H1 (cell line): ENCODE data around the gene DVL3. TPM values are rescaled to one million over a fixed set of nuclear protein-coding genes. Genes with fewer than 3 reads are reported as not detected.

ENCODE experiments used
- CTCF ChIA-PET: fragments of 300-600 bp; sonication (Branson Sonifier 250); formaldehyde crosslinking; loops from one replicate; lab custom pipeline; 2021; ENCODE audit not compliant: partially characterized antibody; lab: Charles Lee
- POLR2A ChIA-PET: fragments of 300-600 bp; sonication (Branson Sonifier 250); formaldehyde crosslinking; loops from one replicate; lab custom pipeline; 2021; ENCODE audit warnings: inconsistent platforms; ENCODE audit not compliant: partially characterized antibody; lab: Charles Lee
- DNase-seq, 2 experiments: peaks; one replicate each; pipeline versions ENCODE4 v3.0.0 to v3.0.0-alpha.2; 2010 to 2022; ENCODE audit warnings: low spot score in 2 of 2, low read depth in 1 of 2, mixed read lengths in 1 of 2
- FAIRE-seq: peaks from 2 replicates; lab custom pipeline; 2011; peaks lifted over from hg19 to GRCh38; lab: Jason Lieb, UNC
- H2AFZ ChIP-seq: 2 replicates; pipeline ENCODE4 v1.8.1; 2012; ENCODE audit warnings: low read length, inconsistent platforms
- H2AK5ac ChIP-seq: 2 replicates; pipeline ENCODE4 v1.6.1; 2013; ENCODE audit warnings: low read depth, low read length
- H2BK120ac ChIP-seq: replicated peaks from 2 replicates; pipeline ENCODE3; 2013; ENCODE audit warnings: low read depth, low read length, inconsistent platforms
- H2BK12ac ChIP-seq: 2 replicates; pipeline ENCODE4 v1.6.1; 2013; ENCODE audit warnings: low read depth, low read length
- H2BK15ac ChIP-seq: 2 replicates; pipeline ENCODE4 v1.6.1; 2013; ENCODE audit warnings: low read length
- H2BK20ac ChIP-seq: 2 replicates; pipeline ENCODE4 v1.6.1; 2013; ENCODE audit warnings: low read length
- H2BK5ac ChIP-seq: 2 replicates; pipeline ENCODE4 v1.6.1; 2013; ENCODE audit warnings: low read depth, low read length
- H3K14ac ChIP-seq: 2 replicates; pipeline ENCODE4 v1.6.1; 2013; ENCODE audit warnings: inconsistent platforms; ENCODE audit not compliant: insufficient read length
- H3K18ac ChIP-seq: 2 replicates; pipeline ENCODE4 v1.6.1; 2013; ENCODE audit warnings: low read length; ENCODE audit errors: extremely low read depth
- H3K23ac ChIP-seq: 2 replicates; pipeline ENCODE4 v1.6.1; 2013; ENCODE audit warnings: inconsistent platforms; ENCODE audit not compliant: insufficient read length
- H3K23me2 ChIP-seq: 2 replicates; pipeline ENCODE4 v1.6.1; 2013; ENCODE audit warnings: low read depth, low read length
- H3K27ac ChIP-seq: 2 replicates; pipeline ENCODE4 v1.6.1; 2011; ENCODE audit warnings: low read depth, low read length, inconsistent platforms
- H3K27me3 ChIP-seq, 4 experiments: replicated peaks in 1 of 4; 1 replicate in 1 of 4; 2 replicates in 3 of 4; pipeline versions ENCODE4 v1.6.1 to v1.8.1; 2011 to 2013; ENCODE audit warnings: low read length in 3 of 4, mild to moderate bottlenecking in 3 of 4, inconsistent platforms in 2 of 4, mixed read lengths in 2 of 4, moderate library complexity in 1 of 4; ENCODE audit not compliant: control insufficient read depth in 3 of 4, insufficient read depth in 3 of 4; ENCODE audit errors: extremely low read depth in 1 of 4
- H3K36me3 ChIP-seq, 4 experiments: 2 replicates each; pipeline versions ENCODE4 v1.6.1 to v1.8.1; 2011 to 2013; ENCODE audit warnings: mild to moderate bottlenecking in 4 of 4, low read length in 3 of 4, moderate library complexity in 2 of 4, control low read depth in 1 of 4, inconsistent platforms in 1 of 4; ENCODE audit not compliant: insufficient read depth in 4 of 4, control insufficient read depth in 2 of 4
- H3K4ac ChIP-seq: replicated peaks from 2 replicates; pipeline ENCODE3; 2013; ENCODE audit warnings: low read length, low read depth, mixed read lengths, inconsistent platforms; ENCODE audit not compliant: insufficient read length
- H3K4me1 ChIP-seq, 4 experiments: replicated peaks in 1 of 4; 1 replicate in 1 of 4; 2 replicates in 3 of 4; pipeline versions ENCODE4 v1.6.1 to v1.8.1; 2011 to 2013; ENCODE audit warnings: low read length in 3 of 4, inconsistent platforms in 2 of 4, mixed read lengths in 1 of 4; ENCODE audit not compliant: insufficient read depth in 4 of 4, control insufficient read depth in 3 of 4
- H3K4me2 ChIP-seq, 2 experiments: 2 replicates each; pipeline versions ENCODE4 v1.6.1 to v1.8.1; 2011 to 2013; ENCODE audit warnings: low read depth in 2 of 2, low read length in 2 of 2, control low read depth in 1 of 2, inconsistent platforms in 1 of 2, mild to moderate bottlenecking in 1 of 2; ENCODE audit not compliant: insufficient read depth in 1 of 2
- H3K4me3 ChIP-seq, 4 experiments: fragments of 200-600, 300-600 bp in 1 of 4; sonication (generic), shearing (Covaris generic), sonication (Bioruptor Twin) in 1 of 4; 2 replicates each; pipeline versions ENCODE4 v1.5.1 to v1.8.1; 2011 to 2016; ENCODE audit warnings: low read length in 4 of 4, low read depth in 3 of 4, control low read depth in 2 of 4, inconsistent platforms in 2 of 4, mild to moderate bottlenecking in 2 of 4, mixed read lengths in 1 of 4, moderate library complexity in 1 of 4; ENCODE audit not compliant: insufficient read depth in 2 of 4; ENCODE audit errors: extremely low read depth in 1 of 4
- H3K56ac ChIP-seq: replicated peaks from 2 replicates; pipeline ENCODE3; 2013; ENCODE audit warnings: low read depth, mild to moderate bottlenecking, mixed read lengths, low read length, inconsistent platforms; ENCODE audit not compliant: insufficient read length
- H3K79me1 ChIP-seq: 2 replicates; pipeline ENCODE4 v1.6.1; 2013; ENCODE audit warnings: low read depth, low read length, control low read depth
- H3K79me2 ChIP-seq, 2 experiments: 2 replicates each; pipeline versions ENCODE4 v1.6.1 to v1.8.1; 2012 to 2013; ENCODE audit warnings: low read length in 2 of 2, mild to moderate bottlenecking in 2 of 2, inconsistent platforms in 1 of 2; ENCODE audit not compliant: insufficient read depth in 2 of 2, control insufficient read depth in 1 of 2
- H3K9ac ChIP-seq, 4 experiments: replicated peaks in 1 of 4; 1 replicate in 1 of 4; 2 replicates in 3 of 4; pipeline versions ENCODE4 v1.6.1 to v1.8.1; 2011 to 2013; ENCODE audit warnings: low read depth in 3 of 4, low read length in 3 of 4, control low read depth in 2 of 4, mild to moderate bottlenecking in 2 of 4, moderate library complexity in 2 of 4, inconsistent platforms in 1 of 4; ENCODE audit errors: extremely low read depth in 1 of 4
- H3K9me3 ChIP-seq, 2 experiments: 2 replicates each; pipeline versions ENCODE4 v1.6.1 to v1.8.1; 2012 to 2013; ENCODE audit warnings: mild to moderate bottlenecking in 2 of 2, moderate library complexity in 2 of 2, control low read depth in 1 of 2, inconsistent platforms in 1 of 2, low read depth in 1 of 2, low read length in 1 of 2, mixed read lengths in 1 of 2; ENCODE audit not compliant: insufficient read depth in 2 of 2
- H4K20me1 ChIP-seq, 2 experiments: replicated peaks in 1 of 2; 2 replicates each; pipeline versions ENCODE3 to v1.8.1; 2011 to 2013; ENCODE audit warnings: inconsistent platforms in 2 of 2, low read length in 2 of 2, mild to moderate bottlenecking in 1 of 2; ENCODE audit not compliant: insufficient read depth in 2 of 2, control insufficient read depth in 1 of 2
- H4K5ac ChIP-seq: 2 replicates; pipeline ENCODE4 v1.6.1; 2013; ENCODE audit warnings: low read length, low read depth, mixed read lengths, inconsistent platforms; ENCODE audit not compliant: insufficient read length
- H4K8ac ChIP-seq: 2 replicates; pipeline ENCODE4 v1.8.0; 2013; ENCODE audit warnings: mild to moderate bottlenecking, moderate library complexity, low read length, inconsistent platforms; ENCODE audit not compliant: insufficient read depth; ENCODE audit errors: extremely low read depth
- H4K91ac ChIP-seq: replicated peaks from 2 replicates; pipeline ENCODE3; 2013; ENCODE audit warnings: low read length, mixed read lengths, inconsistent platforms; ENCODE audit not compliant: insufficient read length
- CTCF ChIP-seq, 3 experiments: IDR thresholded peaks; 1 replicate in 2 of 3; 2 replicates in 1 of 3; pipeline versions ENCODE4 v1.5.1 to v1.6.1; 2011; ENCODE audit warnings: low read length in 3 of 3, mild to moderate bottlenecking in 3 of 3, inconsistent platforms in 2 of 3, low read depth in 1 of 3, moderate library complexity in 1 of 3; ENCODE audit not compliant: insufficient read depth in 1 of 3; ENCODE audit errors: control extremely low read depth in 1 of 3
- FOSL1 ChIP-seq: IDR thresholded peaks from 2 replicates; pipeline ENCODE4 v1.6.1; 2011; ENCODE audit warnings: mild to moderate bottlenecking, low read depth, low read length, moderate library complexity; ENCODE audit not compliant: insufficient read depth
- NANOG ChIP-seq: IDR thresholded peaks from 2 replicates; pipeline ENCODE4 v1.6.1; 2011; ENCODE audit warnings: low read length, low read depth, mild to moderate bottlenecking, inconsistent platforms; ENCODE audit not compliant: insufficient read depth, poor library complexity, severe bottlenecking
- SIX5 ChIP-seq: IDR thresholded peaks from 2 replicates; pipeline ENCODE4 v1.6.1; 2011; ENCODE audit warnings: mild to moderate bottlenecking, low read depth, low read length
- SP4 ChIP-seq: IDR thresholded peaks from 2 replicates; pipeline ENCODE4 v1.6.1; 2012; ENCODE audit warnings: low read length, inconsistent platforms
- SUZ12 ChIP-seq: fragments of 200-600 bp; sonication (generic); IDR thresholded peaks from 2 replicates; pipeline ENCODE4 v1.6.1; 2012; ENCODE audit warnings: mild to moderate bottlenecking, inconsistent platforms, low read length, moderate library complexity, mixed read lengths
- TAF1 ChIP-seq: IDR thresholded peaks from 2 replicates; pipeline ENCODE4 v1.6.1; 2011; ENCODE audit warnings: mild to moderate bottlenecking, low read depth, low read length
- YY1 ChIP-seq: IDR thresholded peaks from 2 replicates; pipeline ENCODE4 v1.6.1; 2011; ENCODE audit warnings: low read depth, mild to moderate bottlenecking, low read length
- WGBS, 2 experiments: shearing (Covaris generic) in 1 of 2; methylation state at CpG; one replicate each; pipeline versions ENCODE4 v1.1.6 to v1.1.7; 2013 to 2015; ENCODE audit warnings: low lambda C conversion rate in 2 of 2, mixed read lengths in 2 of 2, inconsistent platforms in 1 of 2, low coverage in 1 of 2, missing lambda C conversion rate in 1 of 2; ENCODE audit not compliant: insufficient replicate concordance in 2 of 2, insufficient coverage in 1 of 2, insufficient read length in 1 of 2; ENCODE audit errors: extremely low coverage in 1 of 2, missing lambda C conversion rate in 1 of 2; 5-methylcytosine and 5-hydroxymethylcytosine counted together
- polyA plus RNA-seq, 7 experiments: library from polyadenylated mRNA; depleted of rRNA in 3 of 7; stranded (reverse) in 5 of 7; unstranded in 2 of 7; fragments of >200 nt in 5 of 7; fragments of 200-250 nt in 2 of 7; gene quantifications; 1 replicate in 5 of 7; 2 replicates in 1 of 7; 4 replicates in 1 of 7; pipeline versions ENCODE4 v1.2.1 to v1.2.3, GENCODE V29; 2011 to 2013; ENCODE audit warnings: missing spikeins in 2 of 7, mixed read lengths in 2 of 7
- total RNA-seq: library from RNA; stranded (reverse); fragmentation: NEBNext Ultra II Directional; extraction: Animal tissue kit (Norgen Biotek cat#: 25700); gene quantifications from 2 replicates; pipeline ENCODE4 v1.2.1, GENCODE V29; 2021

Gene DVL3
- total and polyA plus RNA-seq, 2 of the 8 experiments (the other 6 are each of a cell fraction or from before 2014, with no cell fraction given), result 38.5 to 66.6 TPM

GRCh38 chr3:184135149-184135910 lies 19.8 kb upstream of the DVL3 start, which contains the start of gene EIF2B5:
Gene EIF2B5, plus strand, starts transcription at chr3:184135358. Its CDS starts 28 bp downstream, at chr3:184135386.
- WGBS, 2 experiments, result 1% methylated on average over 41 of the region's 56 CpGs; no CpG with 5 or more reads in 1 of the 2 experiments
- Histone ChIP-seq H3K18ac (peak within 1 kb of the TSS; percentile 79), H3K9ac (peak within 1 kb of the TSS; percentile 75 to 92 (median 81)), H3K79me2 (peaks cover 0 to 35% of the 10 kb centered on the region in 2 experiments; a peak in 3 of 4 replicates), H2BK12ac (peak within 1 kb of the TSS; percentile 53; the same call in 1 of the 2 replicates), H2AFZ (peak within 1 kb of the TSS; percentile 81), H2BK20ac (no peak within 1 kb of the TSS), H2BK15ac (peak within 1 kb of the TSS; percentile 37; the same call in 1 of the 2 replicates), H3K23ac (no peak within 1 kb of the TSS), H3K4me1 (peaks cover 2 to 9% (median 3%) of the 10 kb centered on the region in 4 experiments; a peak in 4 of 7 replicates), H4K5ac (peak within 1 kb of the TSS; percentile 69), H3K36me3 (peaks cover 0 to 5% (median 1%) of the 10 kb centered on the region in 4 experiments; a peak in 3 of 8 replicates), H2BK5ac (peak within 1 kb of the TSS; percentile 82), H3K4ac (no peak within 1 kb of the TSS), H3K9me3 (no peaks in the 10 kb centered on the region), H3K23me2 (peaks cover 18% of the 10 kb centered on the region), H3K4me2 (peak within 1 kb of the TSS; percentile 89 to 99), H2BK120ac (no peak within 1 kb of the TSS), H3K4me3 (peak within 1 kb of the TSS; percentile 82 to 98 (median 88)), H4K8ac (peak within 1 kb of the TSS; percentile 88; the same call in 1 of the 2 replicates), H4K91ac (peak within 1 kb of the TSS; percentile 29), H3K27ac (peak within 1 kb of the TSS; percentile 32; the same call in 1 of the 2 replicates), H4K20me1 (peaks cover 0 to 2% of the 10 kb centered on the region in 2 experiments), H3K56ac (no peak within 1 kb of the TSS), H2AK5ac (no peak within 1 kb of the TSS), H3K79me1 (no peaks in the 10 kb centered on the region; the same call in 1 of the 2 replicates), H3K27me3 (no peaks in the 10 kb centered on the region), H3K14ac (no peak within 1 kb of the TSS)
- DNase-seq, result peak; percentile 66 to 90
- POLR2A ChIA-PET, result interaction anchor here (0.6 to 3.1 kb wide), 15 partner anchors 10 to 245 kb away, joined by 3 to 26 read pairs (median 4); partner anchors contain the start of genes ABCF3, CAMK2N2, CHRD and DVL3
- no peak for FAIRE-seq
- CTCF ChIA-PET, result interaction anchor here (0.7 to 3.0 kb wide), 7 partner anchors 10 to 242 kb away, joined by 3 to 25 read pairs (median 4); no protein-coding TSS in a partner anchor
- TF ChIP-seq FOSL1 (no peak), CTCF (IDR thresholded peaks at IDR 0.05; ENCODE audit: control extremely low read depth in 1 of 3, insufficient read depth in 1 of 3, low read depth in 1 of 3, low read length in 3 of 3) (peak; percentile 21 to 27 (median 22); a peak in 3 of 4 replicates), YY1 (peak; percentile 94), SUZ12 (no peak), SP4 (peak; percentile 85; the same call in 1 of the 2 replicates), NANOG (no peak), TAF1 (peak; percentile 86), SIX5 (no peak)
